ENCODE data around the gene NEK4.
A peak's percentile ranks its signal among the peaks of the same experiment; 100 is the strongest.

NEK4 gene

GRCh38 chr3:52710512-52710911, 60.2 kb downstream of the NEK4 start:
- no peak for TF ChIP-seq CTCF (conservative IDR thresholded peaks at IDR 0.05; ENCODE audit: low read depth, low read length)
- H3K4me3 ChIP-seq (ENCODE audit: low read depth, low read length), result no peak overlapping the region
- no peak for DNase-seq (ENCODE audit: low read depth)

DNA sequence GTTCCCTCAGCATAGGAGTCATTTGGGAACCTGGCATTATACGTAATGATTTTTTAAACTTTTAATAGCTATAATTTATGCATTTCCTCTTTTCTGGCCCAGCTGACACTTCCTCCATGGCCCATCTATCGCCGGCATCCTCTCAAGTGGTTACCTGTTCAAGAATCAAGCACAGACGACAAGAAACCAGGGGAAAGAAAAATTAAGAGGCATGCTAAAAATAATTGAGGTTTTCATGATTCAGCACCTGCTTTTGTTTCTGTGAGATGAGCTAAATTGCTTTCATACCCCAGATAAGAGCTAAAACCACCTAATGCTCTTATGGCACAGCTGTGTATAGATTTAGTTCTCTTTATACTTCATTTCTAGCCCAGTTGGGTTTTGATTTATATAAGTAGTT, 63.2 kb downstream of the NEK4 start:
- DNase-seq (ENCODE audit: low read depth), result no peak
- peak overlapping the region; percentile 100 for H3K4me3 ChIP-seq (ENCODE audit: low read depth, low read length)
- TF ChIP-seq CTCF (conservative IDR thresholded peaks at IDR 0.05; ENCODE audit: low read depth, low read length), result no peak

GRCh38 chr3:52705688-52706686, 64.8 kb downstream of the NEK4 start, which contains the start of the genes GLT8D1 and SPCS1:
GLT8D1 (minus strand) TSS chr3:52705791; CDS start chr3:52700460, 5,331 bp downstream.
SPCS1 (plus strand) TSS chr3:52706106; CDS start chr3:52706247, 141 bp downstream.
- TF ChIP-seq CTCF (conservative IDR thresholded peaks at IDR 0.05; ENCODE audit: low read depth, low read length), result no peak
- peak; percentile 87 for DNase-seq (ENCODE audit: low read depth)
- H3K4me3 ChIP-seq (ENCODE audit: low read depth, low read length), result peak within 1 kb of the TSS; percentile 100

DNA sequence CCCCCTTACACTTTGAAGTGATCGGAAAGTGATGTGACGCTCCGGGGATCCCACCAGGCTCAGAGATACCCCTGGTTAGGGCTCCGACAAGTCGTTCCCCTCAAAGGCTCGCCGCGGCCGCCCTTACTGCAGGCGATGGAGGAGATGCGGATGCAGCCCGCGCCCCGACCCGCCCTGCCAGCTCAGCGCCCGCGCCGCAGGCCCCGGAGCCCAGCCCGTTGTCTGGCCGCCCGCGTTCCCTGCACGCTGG, 65.4 kb downstream of the NEK4 start:
- TF ChIP-seq CTCF (conservative IDR thresholded peaks at IDR 0.05; ENCODE audit: low read depth, low read length), result no peak

GRCh38 chr3:52704611-52705437, 65.9 kb downstream of the NEK4 start:
- H3K4me3 ChIP-seq (ENCODE audit: low read depth, low read length), result peak overlapping the region; percentile 100
- peak; percentile 33 for DNase-seq (ENCODE audit: low read depth)
- no peak for TF ChIP-seq CTCF (conservative IDR thresholded peaks at IDR 0.05; ENCODE audit: low read depth, low read length)

More for the DNA sequence above, 65.4 kb downstream of the NEK4 start:
- H3K4me3 ChIP-seq (ENCODE audit: low read depth, low read length), result peak overlapping the region; percentile 100
- no peak for DNase-seq (ENCODE audit: low read depth)

DNA sequence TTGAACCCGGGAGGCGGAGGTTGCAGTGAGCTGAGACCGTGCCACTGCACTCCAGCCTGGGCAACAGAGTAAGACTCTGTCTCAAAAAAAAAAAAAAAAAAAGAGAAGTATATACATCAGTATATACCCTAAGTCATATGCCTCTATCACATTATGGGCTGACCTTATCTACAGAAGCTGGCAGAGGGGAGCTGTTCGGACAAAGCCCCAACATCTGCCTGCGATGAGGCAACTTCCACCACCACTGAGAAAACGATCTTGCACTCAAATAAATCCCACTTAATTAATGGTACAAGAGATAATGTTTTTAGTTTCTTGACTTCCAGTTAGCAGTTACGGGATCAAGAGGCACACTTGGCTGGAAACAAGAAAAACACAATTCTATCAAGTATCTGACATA, 67.4 kb downstream of the NEK4 start:
- no peak overlapping the region for H3K4me3 ChIP-seq (ENCODE audit: low read depth, low read length)
- no peak for TF ChIP-seq CTCF (conservative IDR thresholded peaks at IDR 0.05; ENCODE audit: low read depth, low read length)
- DNase-seq (ENCODE audit: low read depth), result no peak
